Spleen (tissue), 11 donors: Measurements from ENCODE around the gene SRSF9. TPM values are rescaled to one million over a fixed set of nuclear protein-coding genes. Genes with fewer than 3 reads are reported as not detected.

Source experiments
- DNase-seq: peaks from one replicate; pipeline ENCODE4 v3.0.0-alpha.2; 2020
- H3K27ac ChIP-seq, 8 donors: fragments of 200-600 bp; sonication (generic) in 7 of 8; 1 replicate in 4 of 8; 2 replicates in 4 of 8; pipeline versions ENCODE4 v1.5.0 to v1.8.0; 2016 to 2021; ENCODE audit warnings: inconsistent platforms in 4 of 8, mild to moderate bottlenecking in 4 of 8, moderate library complexity in 1 of 8
- H3K27me3 ChIP-seq, 7 donors: fragments of 200-600 bp; sonication (generic) in 6 of 7; replicated peaks in 1 of 7; 1 replicate in 4 of 7; 2 replicates in 3 of 7; pipeline versions ENCODE4 v1.5.0 to v1.8.0; 2016 to 2021; ENCODE audit warnings: inconsistent platforms in 3 of 7, mild to moderate bottlenecking in 1 of 7
- H3K36me3 ChIP-seq, 6 donors: fragments of 200-600 bp; sonication (generic) in 5 of 6; 1 replicate in 4 of 6; 2 replicates in 2 of 6; pipeline versions ENCODE4 v1.5.0 to v1.8.0; 2016 to 2021; ENCODE audit warnings: inconsistent platforms in 2 of 6
- H3K4me1 ChIP-seq, 6 donors: fragments of 200-600 bp; sonication (generic) in 5 of 6; 1 replicate in 3 of 6; 2 replicates in 3 of 6; pipeline versions ENCODE4 v1.5.0 to v1.8.0; 2016 to 2021; ENCODE audit warnings: inconsistent platforms in 3 of 6
- H3K4me3 ChIP-seq, 8 donors: fragments of 200-600 bp; sonication (generic) in 7 of 8; 1 replicate in 4 of 8; 2 replicates in 4 of 8; pipeline versions ENCODE4 v1.5.0 to v1.8.0; 2016 to 2021; ENCODE audit warnings: inconsistent platforms in 4 of 8, mild to moderate bottlenecking in 4 of 8, moderate library complexity in 2 of 8
- H3K9me3 ChIP-seq, 8 donors: fragments of 200-600 bp; sonication (generic) in 7 of 8; 1 replicate in 4 of 8; 2 replicates in 4 of 8; pipeline versions ENCODE4 v1.5.0 to v1.8.0; 2016 to 2021; ENCODE audit warnings: inconsistent platforms in 4 of 8
- POLR2A ChIP-seq, 3 donors: fragments of 450-650 bp; IDR thresholded peaks; one replicate each; pipeline ENCODE4 v1.5.1; 2017; ENCODE audit warnings: antibody characterized with exemption in 3 of 3, mild to moderate bottlenecking in 1 of 3
- POLR2AphosphoS5 ChIP-seq, 3 donors: sonication (generic); formaldehyde crosslinking; IDR thresholded peaks; one replicate each; pipeline ENCODE4 v1.5.1; 2017; ENCODE audit warnings: antibody characterized with exemption in 3 of 3
- WGBS, 5 donors: extraction: QIAGEN DNeasy Blood & Tissue Kit in 3 of 5; methylation state at CpG; one replicate each; pipeline versions ENCODE4 v1.1.5 to v1.1.7; 2013 to 2018; 5-methylcytosine and 5-hydroxymethylcytosine counted together
- intact Hi-C: fragments of 100-400 bp; cut with DNase I; formaldehyde crosslinking; loops from one replicate; pipeline ENCODE4 v1.15.0; 2023; ENCODE audit warnings: low total_unique reads
- polyA plus RNA-seq, 3 donors: library from polyadenylated mRNA; stranded (reverse); fragments of 200-250 nt; gene quantifications; one replicate each; pipeline ENCODE4 v1.2.1, GENCODE V29; 2013
- total RNA-seq, 7 donors: library from RNA; depleted of rRNA in 3 of 7; stranded (reverse); fragments of >200 nt in 3 of 7; fragmentation: NEBNext Ultra II Directional in 4 of 7; extraction: Animal tissue kit (Norgen Biotek cat#: 25700) in 4 of 7; gene quantifications; one replicate each; pipeline versions ENCODE4 v1.1.0 to v1.2.1, GENCODE V29; 2016 to 2021
- TF ChIP-seq, protein P1 (sequence below), 11 experiments: fragments of 200-600 bp in 7 of 11; fragments of 450-650 bp in 4 of 11; sonication (generic) in 4 of 11; IDR thresholded peaks in 8 of 11; conservative IDR thresholded peaks in 3 of 11; 1 replicate in 7 of 11; 2 replicates in 4 of 11; pipeline versions ENCODE4 v1.4.0 to v1.8.0; 2016 to 2021; ENCODE audit warnings: antibody characterized with exemption in 11 of 11, inconsistent platforms in 4 of 11, mild to moderate bottlenecking in 1 of 11
- donor health status: healthy with polysubstance abuse.
- donor health status: DM: no; HTN: no; CAD: no; lungs with moderate emphysema.
- donor health status: DM: no; HTN: no; CAD: no.
- donor health status: Bipolar disorder and iron deficiency.
- donor health status: healthy.
- donor health status: DM: no; HTN: no; CAD: no.
- donor health status: DM: yes; HTN: yes; CAD: no.

SRSF9 gene
- total and polyA plus RNA-seq, 10 donors: 107 to 166 (median 143) TPM

DNA sequence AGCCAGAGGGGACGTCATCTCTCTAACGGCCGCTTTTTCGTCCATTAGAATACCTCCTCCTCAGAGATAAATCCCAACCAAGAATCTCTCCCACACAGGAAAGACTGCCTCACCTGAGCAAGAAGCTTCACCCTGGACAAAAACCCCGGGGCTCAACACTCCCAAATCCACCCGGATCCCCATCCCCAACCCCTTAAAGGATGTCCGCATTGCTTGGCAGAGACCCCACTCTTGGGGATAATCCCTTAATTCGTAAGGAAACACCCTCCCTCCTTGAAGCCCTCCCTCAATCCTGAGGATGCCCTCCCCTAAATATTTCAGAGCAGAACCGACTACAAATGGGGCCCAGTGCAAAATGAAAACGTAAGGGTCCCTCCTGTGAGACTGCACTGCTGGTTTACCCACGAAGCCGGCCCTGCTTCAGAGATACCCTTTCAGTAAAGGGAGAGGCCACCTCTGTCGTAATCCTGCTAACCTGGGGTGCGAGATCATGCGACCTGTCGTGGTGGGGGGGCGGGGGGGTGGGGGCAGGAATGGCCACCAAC lies 25.7 kb upstream of the SRSF9 start:
- Histone ChIP-seq H3K4me3 (peak overlapping the region; percentile 87 to 99 (median 98)), H3K36me3 (peaks cover 0 to 24% (median 18%) of the 10 kb centered on the region in 6 donors)
- WGBS, 5 donors: 28 to 49% (median 33%) methylated on average over 12 to 17 of the region's 17 CpGs

DNA sequence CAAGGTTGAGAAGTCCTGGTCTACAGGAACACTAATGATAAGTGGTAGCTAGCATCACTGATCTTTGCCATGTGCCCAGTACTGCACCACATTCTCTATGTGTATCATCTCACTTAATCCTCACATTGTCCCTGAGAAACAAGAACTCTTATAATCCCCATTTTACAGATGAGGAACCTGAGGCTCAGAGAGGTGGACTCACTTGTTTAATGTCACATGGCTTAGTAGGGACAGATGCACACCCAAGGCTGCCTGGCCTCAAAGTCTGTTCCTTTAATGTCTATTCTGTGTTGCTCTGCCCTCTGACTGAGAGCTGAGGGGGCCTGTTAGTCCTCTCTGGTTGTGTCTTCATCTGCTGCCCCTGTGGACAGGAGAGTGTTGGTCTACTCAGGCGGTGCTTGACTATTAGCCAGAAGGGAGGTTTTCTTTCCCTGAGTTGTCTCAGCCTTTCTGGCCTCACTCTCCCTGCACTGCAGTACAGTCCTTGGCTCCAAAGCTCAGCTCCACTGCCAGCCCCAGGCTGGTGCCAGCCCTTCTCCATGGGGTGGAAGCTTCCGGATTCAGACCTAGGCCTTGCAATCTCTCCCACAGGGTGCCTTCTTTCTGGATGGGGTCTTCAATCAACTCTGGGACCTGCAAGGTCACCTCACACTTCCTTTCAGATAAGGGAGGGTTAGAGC lies 21.4 kb upstream of the SRSF9 start:
- Histone ChIP-seq H3K9me3 (no peaks in the 10 kb centered on the region), H3K4me1 (peaks cover 4 to 13% (median 9%) of the 10 kb centered on the region in 6 donors), H3K27me3 (no peaks in the 10 kb centered on the region), H3K36me3 (peaks cover 0 to 7% (median 0%) of the 10 kb centered on the region in 6 donors), H3K4me3 (no peak overlapping the region), H3K27ac (no peak overlapping the region)
- WGBS, 5 donors: 93 to 97% (median 94%) methylated on average over 2 of the region's 2 CpGs
- TF ChIP-seq, protein P1, sequence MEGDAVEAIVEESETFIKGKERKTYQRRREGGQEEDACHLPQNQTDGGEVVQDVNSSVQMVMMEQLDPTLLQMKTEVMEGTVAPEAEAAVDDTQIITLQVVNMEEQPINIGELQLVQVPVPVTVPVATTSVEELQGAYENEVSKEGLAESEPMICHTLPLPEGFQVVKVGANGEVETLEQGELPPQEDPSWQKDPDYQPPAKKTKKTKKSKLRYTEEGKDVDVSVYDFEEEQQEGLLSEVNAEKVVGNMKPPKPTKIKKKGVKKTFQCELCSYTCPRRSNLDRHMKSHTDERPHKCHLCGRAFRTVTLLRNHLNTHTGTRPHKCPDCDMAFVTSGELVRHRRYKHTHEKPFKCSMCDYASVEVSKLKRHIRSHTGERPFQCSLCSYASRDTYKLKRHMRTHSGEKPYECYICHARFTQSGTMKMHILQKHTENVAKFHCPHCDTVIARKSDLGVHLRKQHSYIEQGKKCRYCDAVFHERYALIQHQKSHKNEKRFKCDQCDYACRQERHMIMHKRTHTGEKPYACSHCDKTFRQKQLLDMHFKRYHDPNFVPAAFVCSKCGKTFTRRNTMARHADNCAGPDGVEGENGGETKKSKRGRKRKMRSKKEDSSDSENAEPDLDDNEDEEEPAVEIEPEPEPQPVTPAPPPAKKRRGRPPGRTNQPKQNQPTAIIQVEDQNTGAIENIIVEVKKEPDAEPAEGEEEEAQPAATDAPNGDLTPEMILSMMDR (IDR thresholded peaks at IDR 0.05 in 8 of 11, conservative IDR thresholded peaks at IDR 0.05 in 3 of 11): no peak
- no peak for TF ChIP-seq POLR2A (IDR thresholded peaks at IDR 0.05)
- no peak for TF ChIP-seq POLR2AphosphoS5 (IDR thresholded peaks at IDR 0.05)
- DNase-seq: no peak
- intact Hi-C loops: no loop called here

More for the DNA sequence above, 25.7 kb upstream of the SRSF9 start:
- intact Hi-C loops: no loop called here
- H3K27ac ChIP-seq: peak overlapping the region in 6 of 8 donors; percentile 83 to 92 (median 90)
- no peak for TF ChIP-seq POLR2A (IDR thresholded peaks at IDR 0.05)
- TF ChIP-seq, protein P1 (IDR thresholded peaks at IDR 0.05 in 8 of 11, conservative IDR thresholded peaks at IDR 0.05 in 3 of 11): no peak
- TF ChIP-seq POLR2AphosphoS5 (IDR thresholded peaks at IDR 0.05): no peak
- H3K4me1 ChIP-seq: peaks cover 13 to 40% (median 26%) of the 10 kb centered on the region in 6 donors
- DNase-seq: no peak
- H3K27me3 ChIP-seq: no peaks in the 10 kb centered on the region
- no peaks in the 10 kb centered on the region for H3K9me3 ChIP-seq

DNA sequence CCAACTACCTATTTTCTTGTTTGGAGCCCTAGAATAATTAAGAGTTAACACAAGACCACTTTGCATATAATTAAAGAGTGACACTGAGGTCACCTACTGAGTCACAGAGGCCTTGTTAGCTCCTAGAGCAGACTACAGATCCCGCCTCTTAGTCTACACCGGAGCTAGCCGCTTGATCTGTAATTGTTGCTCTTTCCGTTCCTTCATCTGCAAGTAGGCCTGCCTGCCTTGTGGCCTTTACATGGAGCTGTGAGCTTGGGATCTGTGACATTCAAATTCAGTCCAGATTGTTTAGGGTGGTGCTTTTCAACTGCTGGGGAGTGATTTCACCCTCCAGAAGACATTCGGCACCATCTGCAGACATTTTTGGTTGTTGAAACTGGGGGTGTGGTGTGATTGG lies 20.8 kb upstream of the SRSF9 start:
- no peaks in the 10 kb centered on the region for H3K9me3 ChIP-seq
- no peak overlapping the region for H3K4me3 ChIP-seq
- WGBS, 5 donors: 90 to 98% (median 95%) methylated on average over 5 of the region's 5 CpGs
- no peak for DNase-seq
- TF ChIP-seq POLR2A (IDR thresholded peaks at IDR 0.05) (no peak), POLR2AphosphoS5 (IDR thresholded peaks at IDR 0.05) (no peak)
- TF ChIP-seq, protein P1 (IDR thresholded peaks at IDR 0.05 in 8 of 11, conservative IDR thresholded peaks at IDR 0.05 in 3 of 11): no peak
- H3K27me3 ChIP-seq: no peaks in the 10 kb centered on the region
- peaks cover 0 to 7% (median 0%) of the 10 kb centered on the region in 6 donors for H3K36me3 ChIP-seq
- peaks cover 4 to 10% (median 6%) of the 10 kb centered on the region in 6 donors for H3K4me1 ChIP-seq
- intact Hi-C loops: no loop called here
- H3K27ac ChIP-seq: no peak overlapping the region

DNA sequence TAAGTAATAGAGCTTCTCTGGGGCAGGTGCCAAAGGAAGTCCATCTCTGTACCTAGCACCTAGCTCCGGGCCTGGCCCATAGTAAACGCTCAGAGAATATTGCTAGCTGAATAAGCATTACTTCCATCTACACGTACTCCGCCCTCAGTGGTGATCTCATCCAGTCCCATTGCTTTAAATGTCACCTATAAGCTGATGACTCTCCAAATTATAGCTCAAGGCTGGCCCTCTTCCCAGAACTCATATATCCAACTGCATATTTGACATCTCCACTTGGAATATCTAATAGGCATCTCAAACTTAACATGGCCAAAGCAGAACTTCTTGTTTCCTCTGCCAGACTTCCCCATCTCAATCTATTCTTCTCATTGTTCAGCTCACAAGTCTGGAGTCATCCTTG lies 19.5 kb upstream of the SRSF9 start:
- 89 to 96% (median 93%) methylated on average over 4 of the region's 4 CpGs for WGBS, 5 donors
- H3K27me3 ChIP-seq: no peaks in the 10 kb centered on the region
- H3K36me3 ChIP-seq: peaks cover 0 to 7% (median 0%) of the 10 kb centered on the region in 6 donors
- DNase-seq: no peak
- H3K4me3 ChIP-seq: no peak overlapping the region
- H3K4me1 ChIP-seq: no peaks in the 10 kb centered on the region
- H3K9me3 ChIP-seq: no peaks in the 10 kb centered on the region
- intact Hi-C loops: no loop called here
- H3K27ac ChIP-seq: no peak overlapping the region
- TF ChIP-seq, protein P1 (IDR thresholded peaks at IDR 0.05 in 8 of 11, conservative IDR thresholded peaks at IDR 0.05 in 3 of 11): no peak
- no peak for TF ChIP-seq POLR2A (IDR thresholded peaks at IDR 0.05)
- TF ChIP-seq POLR2AphosphoS5 (IDR thresholded peaks at IDR 0.05): no peak
